Left hindlimb (tissue), 1 donor: Measurements from ENCODE around the gene VPS9D1.

Experiments
- DNase-seq: peaks from one replicate; pipeline ENCODE4 v3.0.0-alpha.2; 2018

Gene VPS9D1

DNA sequence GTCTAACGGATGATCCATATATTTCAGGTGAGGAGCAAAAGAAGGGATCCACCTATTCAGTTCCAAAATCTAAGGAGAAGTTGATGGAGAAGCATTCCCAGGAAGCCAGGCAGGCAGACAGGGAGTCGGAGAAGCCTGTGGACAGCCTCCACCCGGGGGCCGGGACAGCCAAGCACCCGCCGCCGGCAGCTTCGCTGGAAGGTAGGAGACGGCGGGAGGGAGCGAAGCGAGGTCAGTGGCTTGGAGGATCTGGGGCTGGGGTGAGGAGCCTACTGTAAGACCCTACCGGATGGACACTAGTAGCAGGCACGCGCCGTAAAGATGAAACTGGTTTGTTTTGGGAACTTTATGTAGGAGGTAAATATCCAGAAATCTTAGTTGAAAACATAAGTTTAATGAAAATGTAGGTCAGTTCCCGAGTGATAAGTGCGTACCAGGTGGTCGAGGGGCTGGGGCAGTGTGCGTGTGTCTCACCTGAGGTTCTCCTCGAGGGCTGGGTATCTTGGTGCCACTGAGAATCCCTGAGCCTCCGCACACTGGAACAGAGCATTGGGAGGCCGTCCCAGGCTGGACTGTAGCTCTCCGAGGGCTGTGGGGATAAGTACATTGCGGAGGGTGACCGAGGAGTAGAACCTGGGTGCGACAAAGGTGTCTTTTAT is 62.3 kb downstream of the VPS9D1 start:
- no peak for DNase-seq

DNA sequence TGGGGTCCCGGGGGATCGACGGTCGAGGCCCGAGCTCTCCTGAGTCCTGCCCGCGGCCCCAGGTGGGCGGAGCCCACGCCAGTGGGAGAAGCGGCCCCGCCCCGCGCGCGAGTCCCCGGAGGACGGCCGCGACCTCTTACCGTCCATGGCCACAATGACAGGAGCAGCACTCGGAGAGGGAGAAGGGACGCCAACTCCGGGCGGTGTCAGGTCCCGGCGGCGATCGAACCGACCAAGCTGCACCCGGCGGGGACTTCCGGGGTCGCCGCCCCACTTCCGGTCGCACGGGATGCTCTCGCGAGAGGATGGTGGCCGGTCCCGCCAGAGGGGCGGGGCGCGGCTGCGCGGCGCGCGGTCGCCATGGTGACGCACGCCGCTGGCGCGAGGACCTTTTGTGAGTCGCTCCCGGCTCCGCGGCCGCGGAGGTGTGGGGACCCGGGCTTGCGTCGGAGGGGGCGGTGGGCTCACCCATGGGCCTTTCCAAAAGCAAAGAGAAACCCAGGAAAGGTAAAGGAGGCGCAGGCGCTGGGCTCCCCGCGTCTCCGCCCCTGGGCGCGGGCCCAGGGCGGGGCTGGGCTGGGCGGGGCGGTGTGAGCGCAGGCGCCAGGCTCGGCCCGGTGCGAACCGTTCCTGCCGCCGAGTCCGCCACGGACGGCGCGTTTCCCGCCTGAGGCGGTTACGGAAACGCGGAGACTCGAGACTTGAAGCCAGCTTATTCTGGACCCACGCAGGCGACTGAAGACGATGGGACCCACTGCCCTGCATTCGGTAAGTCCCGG is 63.1 kb downstream of the VPS9D1 start, which contains the start of the genes CHMP1A and SPATA33:
CHMP1A (minus strand) TSS at position 267 of the 779 bp plus-strand sequence; CDS start at position 147, 120 bp downstream.
SPATA33 (plus strand) TSS at position 395 of the 779 bp plus-strand sequence; CDS start at position 471, 76 bp downstream.
- DNase-seq = peak; percentile 93
